Measurements from ENCODE around the gene ARPC5L.
A peak's percentile ranks its signal among the peaks of the same experiment; 100 is the strongest.

Gene ARPC5L

DNA sequence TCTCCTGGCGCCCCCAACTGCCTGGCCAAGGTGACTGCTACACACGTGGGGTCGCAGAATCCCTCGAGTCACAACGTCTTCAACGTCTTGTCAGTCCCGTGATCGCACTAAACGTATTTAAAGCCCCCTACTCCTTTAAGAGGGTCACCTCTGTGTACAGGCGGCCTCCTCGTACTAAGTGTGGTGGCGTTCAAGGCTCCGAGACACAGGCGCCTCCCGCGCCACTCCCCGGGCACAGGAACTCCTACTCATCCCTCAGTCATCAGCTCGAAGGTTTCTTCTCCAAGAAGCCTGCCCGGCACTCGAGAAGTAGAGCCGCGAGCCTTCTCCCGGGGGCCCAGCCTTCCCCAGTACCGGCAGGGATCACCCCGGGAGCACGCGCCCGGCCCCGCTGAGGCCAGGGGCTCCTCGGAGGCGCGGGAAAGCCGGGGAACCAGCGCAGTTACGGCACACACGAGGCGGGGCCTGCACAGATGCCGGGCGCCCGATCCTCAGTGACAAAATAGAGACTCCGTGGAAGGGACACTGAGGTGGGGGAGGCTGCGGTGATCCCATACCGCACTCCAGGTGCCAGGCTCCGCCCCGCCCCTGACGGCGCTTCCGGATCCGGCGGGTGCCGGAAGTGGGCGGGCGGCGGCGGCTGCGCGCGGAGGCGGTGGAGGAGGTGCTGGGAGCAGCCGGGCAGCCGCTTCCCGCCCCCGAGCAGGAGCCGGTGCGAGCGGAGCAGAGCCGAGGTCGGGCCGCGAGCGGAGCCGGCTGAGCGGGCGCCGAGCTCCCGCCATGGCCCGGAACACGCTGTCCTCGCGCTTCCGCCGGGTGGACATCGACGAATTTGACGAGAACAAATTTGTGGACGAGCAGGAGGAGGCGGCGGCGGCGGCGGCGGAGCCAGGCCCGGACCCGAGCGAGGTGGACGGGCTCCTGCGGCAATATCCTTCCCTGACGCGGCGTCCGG is 6.9 kb downstream of the ARPC5L start:
- DNase-seq, result peak; percentile 54

DNA sequence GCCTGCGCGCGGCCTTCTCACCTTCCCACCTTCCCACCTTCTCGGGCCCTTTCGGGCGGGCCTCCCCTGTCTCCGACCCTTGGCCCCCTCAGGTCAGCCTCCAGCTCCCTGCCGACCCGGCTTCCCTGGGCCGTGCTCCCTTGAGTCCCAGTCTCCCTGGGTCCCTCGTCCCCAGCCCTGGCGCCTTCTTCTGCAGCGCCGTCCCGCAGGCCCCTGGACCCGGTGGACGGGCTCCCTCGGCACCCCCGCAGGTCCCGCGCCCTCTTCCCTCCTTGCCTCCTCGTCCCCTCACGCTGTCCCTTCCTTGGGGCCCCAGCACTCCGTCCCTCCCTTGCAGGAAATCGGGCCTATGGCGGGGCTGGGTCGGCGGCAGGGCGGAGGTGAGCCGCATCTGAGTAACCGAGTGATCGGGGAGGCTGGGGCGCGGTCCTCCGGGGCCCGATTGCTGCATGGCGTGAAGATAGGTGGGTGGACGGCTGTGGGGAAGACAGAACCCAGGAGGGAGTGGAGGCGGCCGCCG is 7.6 kb downstream of the ARPC5L start:
- DNase-seq, result no peak

DNA sequence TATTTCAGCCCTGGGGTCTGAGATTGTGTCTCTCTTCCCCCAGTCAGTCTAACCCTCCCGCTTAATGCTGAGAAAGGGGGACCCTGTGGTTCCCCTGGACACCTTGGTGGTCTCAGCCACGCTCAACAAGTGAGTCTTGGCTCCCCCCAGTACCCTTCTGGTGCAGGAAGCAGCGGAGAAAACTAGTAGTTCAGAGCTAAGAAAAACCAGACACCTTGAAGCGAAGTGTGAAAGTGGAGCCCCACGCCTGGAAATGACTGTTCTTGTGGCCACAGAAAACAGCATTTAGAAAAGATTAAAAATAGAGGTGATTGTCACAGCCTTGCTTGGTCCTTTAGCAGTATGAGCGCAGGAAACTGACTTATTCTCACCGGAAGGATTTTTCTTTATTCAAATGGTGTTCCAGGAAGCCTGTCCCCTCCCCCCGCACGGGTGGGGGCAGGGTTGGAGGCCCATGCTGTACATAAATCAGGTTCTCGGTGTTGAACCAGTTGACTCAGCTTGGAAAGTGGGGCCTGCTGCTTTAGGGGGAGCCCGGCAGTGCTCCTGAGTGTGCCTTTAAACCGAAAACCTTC is 8.1 kb downstream of the ARPC5L start:
- no peak for DNase-seq

DNA sequence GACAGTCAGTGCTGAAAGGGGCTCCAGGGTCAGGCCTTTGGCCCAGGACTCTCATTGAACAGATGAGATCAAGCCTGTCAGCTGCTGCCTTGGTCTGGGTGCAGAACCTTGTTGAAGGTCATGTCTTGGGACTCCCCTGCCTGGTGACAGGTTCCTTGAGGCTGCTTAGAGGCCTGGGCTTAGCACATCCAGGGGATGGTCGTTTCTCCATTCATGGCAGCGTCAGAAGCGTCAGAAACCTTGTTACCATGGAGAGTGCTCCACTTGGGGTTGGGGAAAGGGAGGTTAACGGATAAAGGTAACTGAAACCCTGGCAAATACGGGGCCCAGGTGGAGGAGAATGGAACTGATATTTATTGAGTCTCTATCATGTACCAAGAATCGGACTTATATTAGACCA is 8.8 kb downstream of the ARPC5L start:
- no peak for DNase-seq

GRCh38 chr9:124871156-124871561 is 9.2 kb downstream of the ARPC5L start:
- DNase-seq, result no peak

GRCh38 chr9:124873664-124874063 is 11.7 kb downstream of the ARPC5L start:
- no peak for DNase-seq

GRCh38 chr9:124875501-124875900 is 13.6 kb downstream of the ARPC5L start:
- no peak for DNase-seq

- DNase-seq, result no peak
These were observed 15.3 kb downstream of the ARPC5L start for GRCh38 chr9:124877021-124877782.

GRCh38 chr9:124878021-124878420 is 16.1 kb downstream of the ARPC5L start:
- no peak for DNase-seq

DNA sequence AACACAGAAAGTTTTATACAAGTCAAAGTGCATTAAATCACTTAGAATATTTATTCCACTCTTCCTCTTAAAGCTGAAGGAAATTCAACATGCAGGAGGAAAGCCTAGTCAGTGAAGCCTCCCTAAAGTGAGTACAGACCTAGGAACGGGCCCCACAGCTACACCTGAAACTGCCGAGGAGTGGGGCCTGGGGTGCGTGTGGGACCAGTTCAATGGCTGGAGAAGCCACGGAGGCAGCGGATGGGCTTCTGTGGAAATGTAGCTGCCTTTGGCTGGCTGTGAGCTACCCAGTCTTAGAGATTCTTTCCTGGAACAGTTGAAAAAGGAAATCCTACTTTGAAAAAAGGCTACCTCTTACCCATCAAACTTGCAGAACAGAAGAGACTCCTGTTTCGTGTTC is 16.6 kb downstream of the ARPC5L start:
- DNase-seq, result no peak

GRCh38 chr9:124879226-124879625 is 17.3 kb downstream of the ARPC5L start:
- DNase-seq, result no peak

DNA sequence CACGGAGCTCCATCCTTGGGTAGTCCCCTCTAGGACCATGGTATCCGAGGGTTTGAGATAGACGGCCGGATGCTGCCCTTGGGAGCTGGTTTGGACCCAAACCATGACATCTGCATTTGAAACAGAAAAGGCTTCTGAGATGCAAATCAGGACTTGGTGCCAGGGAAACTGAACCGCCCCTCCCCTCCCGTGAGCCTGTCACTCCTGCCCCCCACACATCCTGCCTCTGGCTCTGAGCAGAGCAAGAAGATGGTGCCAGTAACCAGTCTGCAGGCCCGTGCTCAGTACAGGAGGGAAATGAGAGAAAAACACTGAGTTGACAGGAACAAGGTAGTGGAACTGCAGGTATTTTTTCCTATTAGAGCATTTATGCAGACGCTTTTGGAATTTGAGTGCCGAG is 18.6 kb downstream of the ARPC5L start:
- no peak for DNase-seq

GRCh38 chr9:124881138-124881743 is 19.3 kb downstream of the ARPC5L start:
- DNase-seq, result no peak

DNA sequence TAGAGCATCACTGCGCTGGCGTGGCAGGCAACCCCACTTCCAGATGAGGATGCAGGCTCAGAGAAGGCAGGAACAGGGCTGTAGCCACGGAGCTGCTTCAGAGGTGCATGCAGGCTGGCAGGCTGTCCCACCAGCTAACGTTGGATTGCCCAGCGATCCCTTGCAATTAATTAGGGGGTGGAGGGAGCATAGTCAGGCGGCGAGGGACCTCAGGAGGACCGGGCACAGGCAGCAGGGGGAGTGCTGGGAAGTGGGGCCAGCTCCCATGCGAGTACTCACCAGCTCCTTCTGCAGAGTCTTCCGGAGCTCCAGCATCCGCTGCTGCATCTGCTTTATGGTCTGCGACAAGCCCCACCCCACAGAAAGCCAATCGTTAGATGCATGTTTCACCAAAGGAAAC is 20.3 kb downstream of the ARPC5L start:
- no peak for DNase-seq

DNA sequence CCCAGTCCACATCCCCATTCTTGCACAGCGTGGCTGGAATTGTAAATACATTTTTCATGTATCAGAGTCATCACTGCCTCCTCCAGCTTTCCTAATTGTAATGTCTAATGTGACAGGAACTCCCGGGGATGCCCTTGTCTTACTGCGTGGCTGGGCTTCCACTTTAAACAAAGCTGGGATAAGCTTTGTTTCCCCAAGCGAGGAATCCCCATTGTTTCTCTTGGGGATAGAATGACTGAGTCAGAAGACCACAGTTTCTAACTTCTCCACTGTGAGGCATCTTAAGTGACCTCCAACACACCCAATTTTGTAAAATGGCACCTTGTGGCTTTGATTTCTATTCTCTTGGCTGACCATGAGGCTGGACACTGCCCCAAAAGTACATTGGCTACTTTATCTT is 22.4 kb downstream of the ARPC5L start:
- DNase-seq, result no peak

- no peak for DNase-seq
These were observed 23.6 kb downstream of the ARPC5L start for GRCh38 chr9:124885551-124885950.

GRCh38 chr9:124886461-124886860 is 24.5 kb downstream of the ARPC5L start:
- no peak for DNase-seq

DNA sequence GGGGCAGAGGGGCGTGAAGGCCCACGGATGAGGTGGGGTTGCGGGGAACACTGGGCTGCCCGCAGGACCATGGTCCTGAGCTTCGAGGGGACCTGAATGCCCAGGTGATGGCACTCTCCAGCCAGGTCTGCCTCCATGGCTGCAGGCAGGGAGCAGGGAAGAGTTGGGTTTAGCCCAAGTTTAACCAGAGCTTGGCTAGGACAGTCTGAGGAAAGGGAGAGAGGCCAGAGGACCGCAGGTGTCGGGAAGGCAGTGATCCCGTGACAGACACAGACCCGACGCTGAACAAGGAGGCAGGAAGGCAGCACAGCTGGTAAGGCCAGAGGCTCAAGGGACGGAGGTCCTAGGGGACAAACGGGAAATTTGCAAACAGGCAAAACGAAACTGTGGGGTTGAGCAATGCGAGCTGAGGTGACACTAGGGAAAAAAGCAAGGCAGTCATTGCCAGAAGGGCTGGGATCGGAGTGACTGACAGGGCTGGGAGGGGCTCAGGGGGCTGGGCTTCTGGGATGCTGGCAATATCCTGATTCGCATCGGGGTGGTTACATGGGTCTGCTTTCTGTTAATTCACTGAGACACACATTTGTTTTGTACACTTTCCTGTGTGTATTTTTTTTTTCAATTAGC is 25.0 kb downstream of the ARPC5L start:
- DNase-seq, result no peak

DNA sequence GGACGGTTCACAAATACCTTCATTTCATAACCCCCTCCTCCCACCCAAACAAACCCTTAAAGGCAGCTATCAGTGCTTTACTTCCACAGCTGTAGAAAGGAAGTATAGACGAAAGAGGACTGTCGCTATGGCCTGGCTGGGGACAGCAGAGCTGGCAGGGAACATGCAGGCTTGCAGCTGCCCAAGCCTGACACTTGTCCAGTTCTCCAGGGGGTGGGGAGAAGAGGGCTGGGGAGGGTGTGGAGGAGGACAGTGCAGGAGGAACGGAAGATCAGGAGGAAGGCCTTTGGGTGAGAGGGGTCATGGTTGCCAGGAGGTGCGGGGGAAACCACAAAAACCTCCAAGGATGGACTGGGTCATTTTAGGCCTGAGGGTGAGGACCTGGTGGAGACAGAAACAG is 25.9 kb downstream of the ARPC5L start:
- DNase-seq, result no peak

DNA sequence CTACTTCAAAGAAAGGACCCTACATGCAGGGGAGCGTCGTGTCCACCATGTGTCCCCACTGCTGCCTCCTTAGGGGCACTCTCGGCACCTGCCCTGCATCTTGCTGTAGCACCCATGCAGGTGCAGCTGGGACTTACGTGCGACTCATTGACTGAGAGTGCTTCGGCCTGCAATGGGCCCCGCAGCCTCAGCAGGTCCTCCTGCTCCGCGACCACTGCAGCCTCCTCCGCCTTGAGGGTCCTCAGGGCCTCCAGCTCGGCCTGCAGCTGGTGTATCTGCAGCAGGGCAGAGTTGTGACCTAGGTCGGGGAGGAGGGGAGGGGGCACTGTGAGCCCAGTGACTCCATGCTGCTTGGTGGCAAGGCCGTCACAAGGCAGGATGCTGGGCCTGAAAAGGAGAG is 27.1 kb downstream of the ARPC5L start:
- no peak for DNase-seq

DNA sequence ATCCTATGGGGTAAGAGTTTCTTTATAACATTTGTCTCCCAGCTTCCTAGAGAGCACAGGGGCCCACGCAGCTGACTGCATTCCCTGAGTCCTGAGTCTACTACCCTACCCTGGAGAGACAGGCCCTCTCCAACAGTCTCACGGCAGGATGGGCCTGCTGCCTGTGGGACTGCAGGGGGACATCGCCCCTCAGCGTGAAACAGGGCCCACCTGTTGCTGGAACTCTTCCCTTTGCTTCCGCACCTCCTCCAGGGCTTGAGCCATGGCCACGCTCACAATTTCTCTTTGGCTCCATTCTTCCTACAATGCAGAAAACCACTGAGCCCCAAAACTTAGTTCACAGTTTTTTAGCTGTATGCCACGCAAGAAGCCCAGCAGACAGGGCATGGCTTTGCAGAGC is 28.2 kb downstream of the ARPC5L start:
- DNase-seq, result no peak

DNA sequence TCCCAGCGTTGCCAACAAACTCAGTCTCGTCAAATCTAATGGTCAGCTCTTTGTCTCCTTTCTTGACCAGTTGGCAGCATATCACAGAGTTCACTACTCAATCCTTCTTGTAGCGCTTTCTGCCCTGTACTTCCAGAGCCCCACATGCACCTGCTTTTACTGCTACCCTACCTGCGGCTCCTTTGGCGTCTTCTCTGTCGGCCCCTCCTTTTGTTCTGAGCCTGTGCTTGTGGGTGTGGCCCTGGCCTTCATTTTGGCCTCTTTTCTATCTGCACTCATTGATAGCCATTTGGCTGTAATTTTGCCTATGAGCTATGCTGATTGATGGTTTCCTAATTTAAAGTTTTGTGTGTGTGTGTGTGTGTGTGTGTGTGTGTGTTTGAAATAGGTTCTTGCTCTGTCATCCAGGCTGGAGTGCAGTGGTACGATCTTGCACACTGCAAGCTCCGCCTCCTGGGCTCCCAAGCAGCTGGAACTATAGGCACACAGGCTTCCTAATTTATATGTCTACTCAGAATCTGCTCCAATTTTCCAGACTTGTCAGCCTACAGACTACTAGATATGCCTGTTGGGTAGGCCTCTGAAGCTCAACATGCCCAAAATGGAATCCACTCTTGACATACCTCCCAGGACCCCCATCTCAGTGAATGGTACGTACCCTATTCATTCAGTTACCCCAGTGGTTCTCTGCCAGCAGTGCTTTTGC is 32.3 kb downstream of the ARPC5L start:
- no peak for DNase-seq
